ENCODE data around the gene RALA.

GRCh38 chr7:39664057-39664456 is 40.7 kb downstream of the RALA start:
- TF ChIP-seq CTCF (IDR thresholded peaks at IDR 0.05) (no peak), POLR2A (IDR thresholded peaks at IDR 0.05) (no peak)
